SJCRH30 (cell line): ENCODE measurements around the gene MXD4. TPM values are rescaled to one million over a fixed set of nuclear protein-coding genes. Genes with fewer than 3 reads are reported as not detected.
A peak's percentile ranks its signal among the peaks of the same experiment; 100 is the strongest.

Experiments used
- DNase-seq, 2 experiments: peaks; one replicate each; pipeline ENCODE4 v3.0.0-alpha.2; 2015 to 2020
- H3K27ac ChIP-seq: fragments of 250-450 bp; sonication (Bioruptor Pico); 2 replicates; pipeline ENCODE4 v1.5.1; 2020; ENCODE audit warnings: mild to moderate bottlenecking, moderate library complexity
- H3K27me3 ChIP-seq: fragments of 250-450 bp; sonication (Bioruptor Pico); 2 replicates; pipeline ENCODE4 v1.5.1; 2020; ENCODE audit warnings: mild to moderate bottlenecking, moderate library complexity
- H3K36me3 ChIP-seq: fragments of 250-450 bp; sonication (Bioruptor Pico); 2 replicates; pipeline ENCODE4 v1.5.1; 2020; ENCODE audit warnings: mild to moderate bottlenecking, moderate library complexity
- H3K4me1 ChIP-seq: fragments of 250-450 bp; sonication (Bioruptor Pico); 2 replicates; pipeline ENCODE4 v1.5.1; 2020; ENCODE audit warnings: mild to moderate bottlenecking, moderate library complexity
- H3K4me3 ChIP-seq: fragments of 250-450 bp; sonication (Bioruptor Pico); 2 replicates; pipeline ENCODE4 v1.5.1; 2020; ENCODE audit warnings: mild to moderate bottlenecking, moderate library complexity
- H3K9me3 ChIP-seq: fragments of 250-450 bp; sonication (Bioruptor Pico); replicated peaks from 2 replicates; pipeline ENCODE4 v1.5.1; 2020; ENCODE audit warnings: mild to moderate bottlenecking, moderate library complexity
- total RNA-seq: library from RNA; depleted of rRNA; stranded (reverse); fragments of >200 nt; shearing (Covaris generic); gene quantifications from 2 replicates; pipeline ENCODE4 v1.2.3, GENCODE V29; 2014

MXD4 gene
- total RNA-seq, 1 experiment from 2014 or later = 7.1 TPM

DNA sequence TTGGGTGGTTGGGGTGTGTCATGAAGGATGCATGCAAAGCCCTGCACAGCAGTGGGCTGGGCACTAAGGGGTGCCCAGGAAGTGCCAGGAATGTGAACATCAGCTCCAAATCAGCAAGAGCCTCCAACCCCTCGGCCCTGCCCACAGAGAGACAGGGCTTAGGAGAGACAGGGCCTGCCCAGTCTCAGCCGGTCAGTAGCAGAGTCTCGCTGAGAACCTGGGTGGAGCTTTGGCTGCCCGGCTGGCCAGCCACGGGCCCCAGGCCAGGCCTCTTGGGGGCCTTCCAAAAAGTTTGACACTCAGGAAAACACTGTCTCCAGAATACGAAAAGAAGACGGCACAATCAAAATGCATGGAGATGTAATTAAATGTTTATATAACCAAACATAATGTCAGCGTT, 4.3 kb upstream of the MXD4 start:
- no peak for DNase-seq
- H3K36me3 ChIP-seq = no peaks in the 10 kb centered on the region
- no peaks in the 10 kb centered on the region for H3K4me1 ChIP-seq
- no peak overlapping the region for H3K4me3 ChIP-seq
- peaks cover 15% of the 10 kb centered on the region for H3K27me3 ChIP-seq
- no peaks in the 10 kb centered on the region for H3K9me3 ChIP-seq
- no peak overlapping the region for H3K27ac ChIP-seq

DNA sequence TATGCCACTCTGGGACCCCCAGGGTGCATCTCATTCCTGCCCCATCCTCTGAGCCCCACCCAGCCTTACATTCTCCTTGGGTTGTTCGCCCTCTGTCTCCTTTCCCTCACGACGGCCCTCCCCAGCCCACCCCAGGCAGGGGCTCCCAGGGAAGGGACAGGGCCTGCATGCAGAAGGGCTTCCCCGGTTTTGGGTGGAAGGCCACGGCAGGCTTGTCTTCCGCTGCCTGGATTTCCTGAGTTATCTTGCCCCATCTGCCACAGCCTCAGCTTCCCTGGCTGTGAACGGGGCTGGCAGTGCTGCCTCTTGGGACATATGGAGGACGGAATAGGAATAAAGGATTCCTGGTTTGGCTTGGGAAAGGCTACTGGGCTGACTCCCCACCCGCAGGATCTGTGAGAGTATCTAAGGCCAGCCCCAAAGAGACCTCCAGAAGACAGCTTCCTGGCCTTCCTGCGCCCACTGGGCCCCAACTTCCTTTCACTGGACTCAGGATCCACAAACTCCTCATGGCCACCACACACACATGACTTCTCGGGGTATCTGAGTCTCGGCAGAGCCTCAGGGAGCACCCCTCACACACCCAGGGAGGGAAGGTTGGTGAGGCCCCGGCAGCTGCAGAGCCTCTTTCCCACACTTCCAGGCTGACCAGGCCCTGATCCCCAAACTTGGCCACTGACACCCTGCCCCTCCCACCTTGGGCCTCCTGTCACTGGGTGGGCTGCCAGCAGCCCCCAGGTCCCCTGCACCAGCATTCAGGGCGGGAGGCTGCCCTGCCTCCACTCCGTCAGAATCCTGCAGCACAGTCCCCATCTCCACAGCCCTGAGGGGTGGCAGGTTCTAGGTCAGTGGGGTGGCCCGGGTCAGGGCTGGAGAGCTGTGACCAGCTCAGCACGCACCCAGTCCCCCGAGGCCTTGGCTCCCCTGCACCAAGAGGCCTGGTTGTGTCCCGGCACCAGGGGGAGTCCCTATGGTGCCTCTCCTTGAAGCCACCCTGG, 3.5 kb upstream of the MXD4 start:
- Histone ChIP-seq H3K27me3 (peaks cover 15% of the 10 kb centered on the region), H3K4me1 (no peaks in the 10 kb centered on the region), H3K9me3 (no peaks in the 10 kb centered on the region), H3K4me3 (no peak overlapping the region), H3K36me3 (no peaks in the 10 kb centered on the region), H3K27ac (no peak overlapping the region)
- no peak for DNase-seq

DNA sequence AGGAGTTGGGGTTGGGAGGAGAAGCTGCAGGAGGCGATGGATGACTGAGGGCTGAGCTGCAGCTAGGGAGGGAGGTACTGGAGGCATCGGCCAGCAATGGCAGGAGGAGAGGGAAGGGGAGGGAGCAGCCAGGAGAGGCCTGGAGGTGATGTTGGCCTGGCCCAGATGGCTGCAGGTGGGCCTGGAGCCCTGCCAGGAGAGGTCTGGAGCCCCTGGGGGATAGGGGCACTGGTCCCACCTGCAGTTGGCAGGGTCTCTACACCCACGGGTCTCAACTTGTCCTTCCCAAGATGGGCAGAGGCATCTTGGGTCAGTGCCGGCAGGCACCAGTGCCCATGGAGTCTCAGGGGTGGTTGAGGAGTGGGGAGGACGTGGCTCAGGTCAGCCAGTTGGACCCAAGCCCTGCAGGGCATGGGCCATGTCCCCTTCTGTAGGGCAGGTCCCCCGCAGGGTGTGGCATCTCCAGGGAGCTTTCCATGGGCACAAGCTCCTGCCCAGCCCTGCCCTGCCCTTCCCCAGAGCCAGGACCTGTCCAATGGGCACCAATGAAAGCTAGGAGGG, 2.7 kb upstream of the MXD4 start:
- peaks cover 11% of the 10 kb centered on the region for H3K27me3 ChIP-seq
- no peaks in the 10 kb centered on the region for H3K4me1 ChIP-seq
- no peak overlapping the region for H3K4me3 ChIP-seq
- H3K27ac ChIP-seq = no peak overlapping the region
- H3K36me3 ChIP-seq = no peaks in the 10 kb centered on the region
- no peak for DNase-seq
- no peaks in the 10 kb centered on the region for H3K9me3 ChIP-seq

DNA sequence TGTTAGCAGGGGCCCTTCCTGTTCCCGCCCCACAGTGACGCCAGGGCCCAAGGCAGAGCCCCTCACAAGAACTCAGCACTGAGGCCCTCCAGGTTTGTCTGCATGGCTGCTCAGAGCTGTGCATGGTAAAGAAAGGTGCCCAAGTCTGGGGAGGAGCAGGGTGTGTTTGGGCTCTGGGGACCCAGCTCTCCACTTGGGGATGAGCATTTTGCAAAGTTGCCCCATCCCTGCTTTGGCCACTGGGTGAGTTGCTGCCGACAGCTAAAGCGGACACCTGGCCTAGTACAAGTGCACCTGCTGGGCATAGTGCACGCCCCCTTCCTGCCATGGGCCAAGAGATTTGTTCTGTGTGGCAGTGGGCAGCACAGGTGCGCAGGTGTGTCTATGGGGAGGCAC, 2.0 kb upstream of the MXD4 start:
- DNase-seq = no peak
- Histone ChIP-seq H3K4me1 (no peaks in the 10 kb centered on the region), H3K36me3 (no peaks in the 10 kb centered on the region), H3K27me3 (peaks cover 5% of the 10 kb centered on the region; the same call in 1 of the 2 replicates), H3K27ac (no peak overlapping the region), H3K4me3 (no peak overlapping the region), H3K9me3 (no peaks in the 10 kb centered on the region)

DNA sequence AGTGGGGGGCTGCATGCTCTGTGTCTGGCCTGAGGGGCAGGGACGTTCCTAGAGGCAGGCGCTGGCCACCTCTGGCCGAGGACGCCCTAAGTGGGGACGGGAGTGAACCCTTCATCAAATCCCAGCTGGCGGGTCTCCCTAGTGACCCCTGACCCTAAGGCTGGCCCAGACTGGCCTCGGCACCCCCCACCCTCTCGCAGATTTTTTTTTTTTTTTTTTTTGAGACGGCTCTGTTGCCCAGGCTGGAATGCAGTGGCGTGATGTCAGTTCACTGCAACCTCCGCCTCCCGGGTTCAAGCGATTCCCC, 988 bp upstream of the MXD4 start:
- Histone ChIP-seq H3K27ac (no peak overlapping the region), H3K36me3 (no peaks in the 10 kb centered on the region), H3K4me3 (peak overlapping the region; percentile 68), H3K27me3 (no peaks in the 10 kb centered on the region; the same call in 1 of the 2 replicates), H3K9me3 (no peaks in the 10 kb centered on the region), H3K4me1 (no peaks in the 10 kb centered on the region)
- no peak for DNase-seq

DNA sequence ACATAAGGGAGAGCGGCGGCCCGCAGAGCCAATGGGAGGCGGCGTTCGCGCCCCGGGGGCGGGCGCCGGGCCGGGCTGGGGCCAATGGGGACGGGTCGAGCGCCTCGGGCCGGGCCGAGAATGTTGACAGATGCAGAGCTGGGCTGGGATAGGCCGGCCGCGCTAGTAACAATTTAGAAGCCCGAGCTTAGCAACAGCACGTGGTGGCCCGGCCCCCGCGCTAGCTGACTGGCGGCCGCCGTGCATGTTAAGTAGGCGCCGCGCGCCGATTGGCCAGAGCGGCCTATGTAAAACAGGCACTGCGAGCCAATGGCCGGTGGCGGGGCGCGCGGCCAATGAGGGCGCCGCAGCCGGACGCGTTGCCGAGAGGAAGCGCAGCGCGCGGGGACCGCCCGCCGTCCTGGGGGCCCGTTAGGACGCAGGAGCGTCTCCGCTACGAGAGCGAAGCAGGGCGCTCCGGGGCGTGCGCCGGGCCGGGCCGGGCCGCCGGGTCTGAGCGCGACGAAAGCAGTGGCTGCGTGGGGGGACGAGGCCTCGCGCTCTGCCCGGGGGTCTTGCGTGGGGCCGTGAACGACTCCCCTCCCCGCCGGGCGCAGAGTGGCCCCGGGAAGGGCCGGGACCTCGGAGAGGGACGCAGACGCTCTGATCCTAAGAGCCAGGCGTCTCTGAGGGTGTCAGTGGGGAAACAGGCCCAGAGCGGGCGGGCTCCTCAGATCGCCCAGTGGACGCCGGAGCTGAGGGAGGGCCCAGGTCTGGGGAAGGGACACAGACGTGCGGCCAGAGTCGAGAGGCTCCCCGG, 435 bp upstream of the MXD4 start:
- no peaks in the 10 kb centered on the region for H3K9me3 ChIP-seq
- peak overlapping the region; percentile 20; the same call in 1 of the 2 replicates for H3K27ac ChIP-seq
- H3K4me3 ChIP-seq = peak overlapping the region; percentile 68
- DNase-seq = peak; percentile 99
- no peaks in the 10 kb centered on the region for H3K4me1 ChIP-seq
- H3K27me3 ChIP-seq = no peaks in the 10 kb centered on the region
- no peaks in the 10 kb centered on the region for H3K36me3 ChIP-seq

DNA sequence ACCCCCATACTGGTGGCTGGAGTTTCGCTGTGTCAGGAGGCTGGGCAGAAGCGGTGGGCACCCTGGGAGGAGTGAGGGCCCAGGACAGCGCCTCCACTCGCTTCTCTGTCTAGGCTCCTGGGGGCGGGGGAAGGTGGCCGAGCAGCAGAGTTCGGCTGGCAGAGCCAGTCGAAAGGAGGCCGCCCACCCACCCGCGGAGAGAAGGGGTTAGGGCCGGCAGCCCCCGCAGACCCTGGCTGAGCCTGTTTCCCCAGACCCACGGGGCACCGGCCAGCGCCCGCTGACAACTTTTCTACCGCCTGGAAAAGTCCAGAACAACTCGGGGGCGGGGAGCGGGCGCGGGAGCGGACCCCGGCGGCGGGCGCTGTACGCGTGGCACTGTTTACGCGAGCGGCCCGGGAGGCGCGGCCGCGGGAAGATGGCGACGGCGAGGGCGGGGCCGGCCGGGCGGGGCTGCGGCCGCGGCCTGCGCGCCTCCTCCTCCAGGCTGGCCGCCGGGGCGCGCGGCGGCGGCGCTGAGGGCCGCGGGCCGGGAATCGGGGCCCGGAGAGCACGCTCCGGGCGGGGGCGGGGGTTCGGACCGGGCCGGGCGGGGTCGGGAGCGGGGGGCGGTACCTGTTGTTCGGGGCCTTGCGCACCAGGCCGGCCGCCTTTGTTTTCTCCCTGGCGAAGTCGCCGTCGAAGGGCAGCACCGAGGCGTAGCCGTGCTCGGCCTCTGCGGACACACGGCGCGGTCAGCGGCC, 628 bp downstream of the MXD4 start:
- H3K9me3 ChIP-seq = no peaks in the 10 kb centered on the region
- no peaks in the 10 kb centered on the region for H3K4me1 ChIP-seq
- no peak overlapping the region for H3K27ac ChIP-seq
- no peaks in the 10 kb centered on the region for H3K36me3 ChIP-seq
- peak in 1 of 2 experiments; percentile 58 for DNase-seq
- H3K4me3 ChIP-seq = peak overlapping the region; percentile 68
- no peaks in the 10 kb centered on the region for H3K27me3 ChIP-seq

DNA sequence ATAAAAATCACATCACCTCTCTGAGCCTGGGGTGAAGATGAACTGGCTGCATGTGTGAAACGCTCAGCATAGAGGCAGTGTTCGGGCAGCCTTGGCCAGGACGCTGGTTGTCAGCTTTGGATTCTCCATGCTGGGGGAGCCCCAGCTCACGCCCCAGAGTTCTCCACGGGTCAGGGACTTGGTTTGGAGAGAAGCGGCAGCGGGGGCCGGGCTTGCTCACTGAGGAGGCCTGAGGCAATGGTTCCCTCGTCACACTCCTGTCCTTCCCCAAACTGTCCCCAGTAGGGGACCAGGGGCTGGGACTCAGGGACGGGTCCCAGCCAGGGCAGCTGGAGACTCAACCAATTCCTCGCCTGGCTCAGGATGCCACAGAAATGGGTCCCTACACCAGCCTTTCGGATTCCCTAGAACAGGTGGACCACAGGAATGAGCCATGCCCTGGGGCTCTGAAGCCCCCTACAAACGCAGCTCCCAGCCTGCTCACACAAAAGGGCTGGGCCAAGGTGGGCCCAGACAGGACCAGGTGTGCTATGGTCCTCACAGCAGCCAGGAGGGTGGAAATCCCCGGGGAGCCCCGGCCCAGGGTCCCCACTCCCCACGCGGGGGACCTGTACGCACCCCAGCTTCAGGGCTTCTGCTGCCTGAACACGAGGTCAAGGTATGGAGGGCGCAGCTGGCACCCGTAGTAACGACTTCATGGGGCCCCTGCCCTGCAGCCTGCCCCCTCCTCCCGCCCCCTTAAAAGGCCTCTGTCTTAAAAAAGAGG, 1.4 kb downstream of the MXD4 start:
- H3K27me3 ChIP-seq = no peaks in the 10 kb centered on the region
- no peaks in the 10 kb centered on the region for H3K4me1 ChIP-seq
- H3K4me3 ChIP-seq = peak overlapping the region; percentile 68
- H3K9me3 ChIP-seq = no peaks in the 10 kb centered on the region
- DNase-seq = no peak
- no peak overlapping the region for H3K27ac ChIP-seq
- no peaks in the 10 kb centered on the region for H3K36me3 ChIP-seq

DNA sequence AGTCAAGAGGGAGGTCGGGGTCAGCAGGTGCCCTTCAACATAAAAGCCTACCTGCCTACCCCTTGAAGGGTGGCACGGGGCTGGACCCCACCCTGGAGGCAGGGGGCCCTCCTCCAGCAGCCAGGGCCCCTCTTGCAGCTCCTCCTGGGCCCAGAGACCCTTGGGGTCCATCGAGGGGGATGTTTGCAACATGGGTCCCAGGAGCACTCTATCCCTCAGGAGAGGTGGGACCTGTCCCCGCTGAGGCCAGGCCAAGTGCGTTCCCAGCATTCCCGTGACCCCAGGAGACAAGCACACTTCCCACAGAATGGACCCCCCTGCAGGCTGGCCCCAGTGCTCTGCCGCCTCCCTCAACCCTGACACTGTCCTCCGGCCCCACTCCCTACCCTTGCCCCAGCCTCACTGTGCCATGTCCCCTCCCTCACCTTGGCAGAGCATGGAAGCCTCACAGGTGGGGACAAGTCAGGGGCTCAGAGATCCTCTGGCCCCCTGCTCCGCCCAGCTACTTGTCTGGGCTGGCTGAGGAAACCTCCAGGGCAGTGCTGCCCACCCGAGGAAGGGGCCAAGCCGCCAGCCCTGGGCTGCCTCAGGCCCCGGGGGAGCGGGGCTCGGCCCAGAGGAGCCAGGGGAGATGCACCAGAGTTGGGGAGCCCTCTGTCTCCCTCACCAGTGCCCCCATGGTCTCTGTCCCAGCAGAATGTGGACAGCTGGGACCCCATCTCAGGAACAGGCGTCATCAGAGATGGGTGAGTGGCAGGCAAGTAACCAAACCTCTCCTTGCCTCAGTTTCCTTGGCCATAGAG, 2.2 kb downstream of the MXD4 start:
- no peaks in the 10 kb centered on the region for H3K9me3 ChIP-seq
- no peaks in the 10 kb centered on the region for H3K27me3 ChIP-seq
- DNase-seq = peak in 1 of 2 experiments; percentile 4
- no peak overlapping the region for H3K27ac ChIP-seq
- H3K4me1 ChIP-seq = no peaks in the 10 kb centered on the region
- no peak overlapping the region for H3K4me3 ChIP-seq
- H3K36me3 ChIP-seq = no peaks in the 10 kb centered on the region

DNA sequence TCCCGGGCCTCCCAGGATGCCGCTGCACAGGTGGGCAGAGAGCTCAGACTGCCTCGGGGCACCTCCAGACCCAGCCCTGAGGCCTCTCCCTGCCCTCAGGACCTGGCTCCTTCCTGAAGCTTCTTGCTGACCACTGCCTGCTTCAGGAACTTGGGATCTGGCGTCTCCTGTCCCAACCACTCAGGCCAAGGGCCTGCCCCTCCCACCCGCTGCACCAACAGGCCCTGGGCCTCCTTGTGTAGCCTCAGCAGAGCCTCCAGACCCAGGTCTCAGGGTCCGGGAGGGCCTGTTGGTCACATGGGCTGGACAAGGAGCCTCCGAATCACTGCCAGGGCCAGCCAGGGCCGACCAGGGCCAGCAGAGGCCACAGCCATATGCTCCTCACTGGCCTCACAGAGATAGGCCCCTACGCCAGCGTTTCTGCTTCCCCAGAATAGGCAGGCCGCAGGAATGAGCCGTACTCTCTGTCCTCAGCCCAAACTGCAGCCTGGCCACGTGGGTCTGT, 2.8 kb downstream of the MXD4 start:
- peak in 1 of 2 experiments; percentile 3 for DNase-seq
- H3K9me3 ChIP-seq = no peaks in the 10 kb centered on the region
- no peaks in the 10 kb centered on the region for H3K36me3 ChIP-seq
- no peaks in the 10 kb centered on the region for H3K27me3 ChIP-seq
- no peaks in the 10 kb centered on the region for H3K4me1 ChIP-seq
- H3K4me3 ChIP-seq = no peak overlapping the region
- no peak overlapping the region for H3K27ac ChIP-seq

DNA sequence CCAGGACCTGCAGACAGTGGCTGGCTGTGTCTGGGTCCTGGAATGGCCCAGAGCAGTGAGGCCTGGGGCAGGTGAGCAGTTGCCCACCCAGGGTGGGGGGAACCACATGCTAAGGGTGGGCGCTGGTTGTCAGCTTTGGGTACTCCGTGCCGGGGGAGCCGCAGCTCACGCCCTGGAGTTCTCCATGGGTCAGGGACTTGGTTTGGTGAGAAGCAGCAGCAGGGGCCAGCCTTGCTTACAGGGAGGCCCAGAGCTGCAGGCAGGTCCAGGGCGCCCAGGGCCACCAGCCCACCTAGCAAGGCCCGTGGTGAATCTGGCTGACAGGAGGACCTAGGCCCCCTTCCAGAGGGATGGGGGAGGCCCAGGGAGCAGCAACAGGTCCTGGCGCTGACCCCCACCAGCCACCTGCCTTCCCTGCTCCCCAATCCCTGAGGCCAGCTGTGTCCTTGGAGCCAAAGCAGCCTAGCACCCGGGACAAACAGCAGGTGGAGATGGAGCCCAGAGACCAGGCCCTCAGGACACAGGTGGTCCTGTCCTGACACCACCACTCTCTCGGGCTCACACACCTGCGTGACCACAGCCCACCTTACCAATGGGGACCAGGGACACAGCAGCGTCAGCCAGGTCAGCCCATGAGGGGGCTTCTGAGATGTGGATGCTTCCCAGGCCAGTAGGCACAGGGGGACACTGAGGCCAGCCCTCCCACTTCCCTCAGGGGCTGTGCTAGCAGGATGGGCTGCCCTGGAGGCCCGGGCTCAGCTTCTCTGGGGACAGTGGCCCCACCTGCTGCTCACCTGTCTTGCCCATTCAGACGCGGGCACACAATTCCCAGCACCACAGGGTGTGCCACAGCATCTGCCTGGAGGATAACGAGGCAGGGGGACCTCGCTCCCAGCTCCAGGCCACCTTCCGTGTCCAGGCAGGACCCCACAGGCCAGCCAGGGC, 3.5 kb downstream of the MXD4 start:
- Histone ChIP-seq H3K27ac (no peak overlapping the region), H3K27me3 (no peaks in the 10 kb centered on the region), H3K4me1 (no peaks in the 10 kb centered on the region), H3K36me3 (no peaks in the 10 kb centered on the region), H3K9me3 (no peaks in the 10 kb centered on the region), H3K4me3 (no peak overlapping the region)
- no peak for DNase-seq

DNA sequence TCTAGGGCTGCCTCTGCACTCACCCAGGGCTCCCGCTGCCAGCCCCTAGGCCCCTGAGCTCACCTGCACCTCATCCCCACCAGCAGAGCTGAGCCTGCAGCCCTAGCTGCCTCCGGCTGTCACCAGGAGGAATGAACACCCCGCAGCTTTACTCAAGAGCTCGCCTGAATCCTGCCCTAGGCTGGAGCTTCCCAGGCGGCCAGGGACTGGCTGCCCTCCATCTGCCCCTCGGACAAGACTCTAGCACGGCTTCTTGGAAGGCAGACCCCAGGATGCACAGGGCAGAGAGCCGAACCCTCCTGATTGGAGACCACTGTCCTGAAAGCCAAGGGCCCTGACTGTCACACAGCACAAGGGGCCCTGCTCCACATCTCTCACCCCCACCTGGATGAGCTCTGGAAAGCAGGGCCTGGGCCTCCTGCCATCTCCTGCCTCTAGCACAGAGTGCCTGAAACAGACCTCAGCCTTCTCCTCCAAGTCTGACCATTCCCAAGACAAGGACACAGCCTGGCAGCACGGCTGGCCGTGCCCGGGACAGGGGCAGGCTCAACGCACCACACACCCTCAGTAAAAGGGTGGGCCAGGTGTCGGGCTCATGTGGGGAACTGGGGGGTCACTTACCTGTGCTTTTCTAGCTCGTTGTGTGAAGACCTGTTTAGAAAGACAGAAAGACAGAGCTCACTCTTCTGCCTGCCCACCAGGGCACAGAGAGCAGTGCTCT, 4.4 kb downstream of the MXD4 start:
- Histone ChIP-seq H3K27me3 (no peaks in the 10 kb centered on the region), H3K27ac (no peak overlapping the region), H3K4me3 (no peak overlapping the region), H3K36me3 (no peaks in the 10 kb centered on the region), H3K9me3 (no peaks in the 10 kb centered on the region), H3K4me1 (no peaks in the 10 kb centered on the region)
- no peak for DNase-seq
